HG02870 (cell line): ENCODE results near the gene KRT74.

Source experiments
- ATAC-seq: cut with Tn5 transposase; IDR thresholded peaks from one replicate; pipeline ENCODE4 v1.9.1; 2021; ENCODE audit warnings: mild to moderate bottlenecking, moderate library complexity; ENCODE audit not compliant: unreplicated experiment

Gene KRT74

GRCh38 chr12:52575948-52576347, 2.3 kb upstream of the KRT74 start:
- no peak for ATAC-seq

DNA sequence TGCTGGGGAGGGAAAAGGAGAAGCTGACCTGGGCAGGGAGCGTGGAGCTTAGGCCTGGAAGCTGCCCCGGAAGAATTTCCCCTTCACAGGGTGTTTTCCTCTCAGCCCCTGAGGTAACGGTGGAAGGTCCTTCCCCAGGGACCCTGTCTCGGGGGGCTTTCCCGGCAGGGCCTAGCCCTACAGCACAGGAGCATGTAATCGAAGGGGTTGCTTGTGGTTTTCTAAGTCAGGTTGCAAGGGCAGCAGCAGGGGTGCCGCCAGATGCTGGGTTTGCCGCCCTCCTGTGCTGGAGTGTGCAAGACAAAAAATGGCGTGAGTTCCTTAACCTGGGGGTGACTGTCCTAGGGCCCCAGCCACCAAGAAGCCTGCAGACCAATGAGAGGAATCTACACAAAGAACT, 1.6 kb upstream of the KRT74 start:
- ATAC-seq, result no peak

- no peak for ATAC-seq
Observed at GRCh38 chr12:52573306-52573705, 337 bp downstream of the KRT74 start.

GRCh38 chr12:52570511-52570910, 3.1 kb downstream of the KRT74 start:
- no peak for ATAC-seq

DNA sequence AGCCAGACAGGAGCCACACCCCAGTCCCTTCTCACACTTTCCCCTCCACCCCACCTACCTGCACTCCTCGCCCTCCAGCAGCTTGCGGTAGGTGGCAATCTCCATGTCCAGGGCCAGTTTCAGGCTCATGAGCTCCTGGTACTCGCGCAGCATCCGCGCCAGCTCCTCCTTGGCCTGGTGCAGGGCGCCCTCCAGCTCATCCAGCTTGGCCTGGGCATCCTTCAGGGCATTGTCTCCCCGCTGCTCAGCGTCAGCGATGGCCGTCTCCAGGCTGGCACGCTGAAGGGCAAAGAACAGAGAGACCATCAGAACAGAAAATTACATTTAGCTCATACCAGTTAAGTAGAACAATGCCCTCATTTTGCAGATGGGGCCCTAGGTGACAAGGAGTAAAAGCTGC, 5.5 kb downstream of the KRT74 start:
- no peak for ATAC-seq

DNA sequence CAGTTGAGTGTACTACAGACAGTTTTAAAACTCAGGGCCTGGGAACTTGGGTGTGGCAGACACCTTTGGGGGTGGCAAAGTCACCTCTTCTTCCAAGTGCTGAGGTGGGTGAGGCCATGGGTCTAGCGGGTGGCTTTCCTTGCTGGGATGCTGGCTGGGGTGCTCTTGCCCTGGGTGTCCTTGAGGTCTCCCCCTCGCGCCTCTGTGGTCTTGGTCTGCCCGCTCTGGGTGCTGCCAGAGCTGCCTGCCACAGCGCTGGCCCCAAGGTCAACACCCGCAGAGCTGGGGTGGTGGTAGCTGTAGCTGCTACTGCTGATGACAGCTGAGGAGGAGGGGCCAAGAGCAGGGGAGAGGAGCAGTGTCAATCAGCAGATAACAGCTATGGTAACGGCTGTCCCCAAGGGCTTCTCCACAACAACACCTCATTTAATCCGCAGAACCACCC, 6.8 kb downstream of the KRT74 start:
- no peak for ATAC-seq

GRCh38 chr12:52564582-52564981, 9.1 kb downstream of the KRT74 start:
- no peak for ATAC-seq

DNA sequence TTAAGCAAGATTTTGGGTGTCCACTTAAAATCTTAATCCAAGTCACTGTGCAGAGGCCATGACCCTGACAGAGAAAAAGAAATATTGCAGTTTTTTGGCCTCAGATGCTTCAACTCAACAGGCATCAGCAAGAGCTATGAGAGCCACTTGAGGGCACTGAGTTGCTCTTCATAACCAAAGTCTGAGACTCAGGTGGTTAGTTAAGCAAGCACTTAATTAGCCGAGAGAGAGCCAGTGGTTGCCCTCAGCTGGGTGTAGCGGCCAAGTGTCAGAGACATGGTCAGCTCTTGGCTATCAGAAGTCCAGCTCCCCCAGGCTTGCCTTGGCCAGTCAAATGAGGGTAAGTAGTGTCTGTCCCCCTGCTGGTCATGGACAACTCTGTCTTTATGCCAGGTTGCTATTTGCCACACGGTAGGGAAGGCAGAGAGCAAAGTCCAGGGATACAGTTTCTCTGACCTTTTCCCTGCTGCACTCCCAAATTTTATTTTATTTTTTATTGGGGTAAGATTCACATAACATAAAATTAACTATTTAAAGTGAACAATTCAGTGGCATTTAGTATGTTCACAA, 11.7 kb downstream of the KRT74 start:
- ATAC-seq, result no peak

DNA sequence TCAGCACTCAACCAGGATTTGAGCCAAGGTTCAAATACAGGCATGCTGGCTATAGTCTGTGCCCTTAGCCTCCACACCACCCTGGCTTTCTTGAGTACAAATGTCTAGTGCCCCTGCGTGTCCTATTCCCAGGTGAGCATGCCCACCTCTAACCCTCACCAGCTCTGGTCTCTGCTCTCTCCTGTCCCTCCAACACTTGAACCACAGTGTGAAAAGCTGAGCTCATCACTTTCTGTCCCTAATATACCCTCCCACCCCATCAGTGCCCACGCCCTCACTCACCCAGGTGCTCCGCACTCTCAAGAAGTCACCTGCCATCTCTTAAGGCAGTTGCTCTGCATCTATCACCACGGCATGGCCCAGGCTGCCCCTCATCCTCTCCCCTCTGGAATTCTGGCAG, 13.7 kb downstream of the KRT74 start:
- no peak for ATAC-seq

DNA sequence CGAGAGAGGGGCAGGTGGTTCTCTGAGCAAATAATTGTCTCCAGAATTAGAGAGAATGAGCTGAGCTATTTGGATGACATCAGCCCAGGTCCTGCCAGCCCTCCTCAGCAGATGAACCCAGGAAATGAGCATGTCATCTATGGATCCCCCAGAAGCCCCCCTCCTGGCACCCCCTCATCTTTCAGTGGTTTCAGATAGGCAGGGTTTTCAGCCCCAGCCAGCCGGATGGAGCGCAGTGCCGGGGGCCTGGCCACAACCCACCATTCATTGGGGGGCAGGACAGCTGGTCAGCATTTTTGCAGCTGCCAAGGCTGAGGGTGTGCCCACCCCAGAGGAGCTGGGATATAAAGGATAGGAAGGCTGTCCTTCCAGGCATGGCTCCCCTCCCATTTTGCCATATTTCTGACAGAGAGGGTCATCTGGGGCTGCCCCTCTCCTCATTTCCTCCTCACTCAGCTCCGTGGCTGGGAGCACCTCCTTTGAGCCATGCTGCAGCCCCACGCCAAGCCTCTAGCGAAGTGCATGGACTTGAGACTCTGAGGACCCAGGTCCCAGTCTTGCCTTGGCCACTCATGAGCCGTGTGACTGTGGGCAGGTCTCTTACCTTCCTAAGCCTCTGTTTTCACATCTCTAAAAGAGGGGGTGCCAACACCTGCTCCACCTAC, 14.7 kb downstream of the KRT74 start:
- no peak for ATAC-seq

DNA sequence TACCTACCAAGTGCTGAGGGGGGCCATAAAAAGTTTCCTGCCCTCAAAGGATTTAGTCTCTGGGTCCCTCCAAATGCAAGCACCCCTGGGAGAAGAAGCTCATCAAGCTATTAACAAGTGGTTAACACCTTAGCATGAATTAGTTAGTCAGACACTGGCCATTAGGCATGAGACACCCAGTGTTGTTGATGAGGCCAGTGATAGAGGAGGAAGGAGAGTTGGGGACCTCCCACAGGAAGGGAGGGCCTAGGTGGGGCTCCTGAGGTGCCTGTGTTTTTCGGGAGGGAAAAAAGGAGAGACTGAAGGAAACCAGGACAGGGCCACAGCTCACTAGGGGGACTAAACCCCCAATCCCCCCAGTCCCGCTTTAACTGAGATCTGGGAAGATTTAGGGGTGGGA, 16.2 kb downstream of the KRT74 start:
- no peak for ATAC-seq

- ATAC-seq, result no peak
Observed at GRCh38 chr12:52555577-52555976, 18.1 kb downstream of the KRT74 start.

- ATAC-seq, result no peak
Observed at GRCh38 chr12:52552681-52553195, 20.9 kb downstream of the KRT74 start, which contains the start of gene KRT71. Gene KRT71 (minus strand): TSS chr12:52553145. CDS start chr12:52553077, 68 bp downstream.

GRCh38 chr12:52552055-52552454, 21.6 kb downstream of the KRT74 start:
- ATAC-seq, result no peak

GRCh38 chr12:52551216-52551865, 22.3 kb downstream of the KRT74 start:
- no peak for ATAC-seq

DNA sequence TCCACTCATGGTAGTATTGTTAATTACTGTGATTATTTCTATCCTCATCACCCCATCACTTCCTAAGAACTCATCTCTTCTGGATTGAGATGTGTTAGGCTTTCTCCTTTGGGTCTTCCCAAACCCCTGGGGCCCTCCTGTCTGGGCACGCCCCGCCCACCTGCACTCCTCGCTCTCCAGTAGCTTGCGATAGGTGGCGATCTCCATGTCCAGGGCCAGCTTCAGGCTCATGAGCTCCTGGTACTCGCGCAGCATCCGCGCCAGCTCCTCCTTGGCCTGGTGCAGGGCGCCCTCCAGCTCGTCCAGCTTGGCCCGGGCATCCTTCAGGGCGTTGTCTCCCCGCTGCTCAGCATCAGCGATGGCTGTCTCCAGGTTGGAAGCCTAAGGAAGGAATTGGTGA, 27.5 kb downstream of the KRT74 start:
- ATAC-seq, result no peak

DNA sequence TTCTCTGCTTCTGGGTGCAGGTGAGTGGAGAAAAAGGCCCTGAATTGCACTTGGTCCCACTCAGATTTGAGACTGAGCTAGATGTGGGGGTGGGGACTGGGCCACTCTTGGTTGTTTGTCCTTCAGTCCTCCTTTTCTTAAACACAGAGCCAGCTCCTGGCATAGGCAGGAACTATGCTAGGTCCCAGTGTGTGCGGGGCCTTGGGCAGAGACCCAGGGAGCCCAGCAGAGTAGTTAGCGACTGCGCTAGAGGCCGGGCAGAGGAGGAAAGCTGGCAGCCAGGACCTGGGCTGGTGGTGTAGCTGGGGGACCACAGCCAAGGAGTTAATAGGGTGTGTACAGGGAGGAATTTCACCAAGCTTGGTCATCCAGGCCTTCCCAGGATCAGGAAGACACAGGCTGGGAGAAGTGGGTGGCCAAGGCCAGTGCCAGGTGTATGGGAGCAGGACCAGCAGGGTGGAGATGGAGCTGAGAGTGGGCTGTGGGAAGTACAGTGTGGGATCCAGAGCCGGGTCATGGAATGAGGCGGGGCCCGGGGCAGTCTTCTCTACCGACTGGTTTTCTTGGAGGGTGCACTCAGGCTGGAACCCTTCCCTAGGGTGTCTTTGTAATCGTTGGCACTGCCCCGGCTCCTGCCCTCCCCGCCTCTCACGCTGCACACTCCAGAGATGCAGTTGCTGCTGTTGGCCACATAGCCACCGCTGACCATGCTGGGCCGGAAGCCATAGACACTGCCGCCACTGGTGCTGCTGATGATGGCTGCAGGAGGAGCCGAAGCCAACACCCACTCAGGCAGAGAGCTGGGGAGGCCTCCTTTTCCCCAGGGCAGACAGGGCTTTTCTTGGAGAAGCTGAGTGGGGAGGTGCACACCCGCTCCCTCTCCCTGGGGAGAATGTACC, 29.4 kb downstream of the KRT74 start:
- ATAC-seq, result no peak

DNA sequence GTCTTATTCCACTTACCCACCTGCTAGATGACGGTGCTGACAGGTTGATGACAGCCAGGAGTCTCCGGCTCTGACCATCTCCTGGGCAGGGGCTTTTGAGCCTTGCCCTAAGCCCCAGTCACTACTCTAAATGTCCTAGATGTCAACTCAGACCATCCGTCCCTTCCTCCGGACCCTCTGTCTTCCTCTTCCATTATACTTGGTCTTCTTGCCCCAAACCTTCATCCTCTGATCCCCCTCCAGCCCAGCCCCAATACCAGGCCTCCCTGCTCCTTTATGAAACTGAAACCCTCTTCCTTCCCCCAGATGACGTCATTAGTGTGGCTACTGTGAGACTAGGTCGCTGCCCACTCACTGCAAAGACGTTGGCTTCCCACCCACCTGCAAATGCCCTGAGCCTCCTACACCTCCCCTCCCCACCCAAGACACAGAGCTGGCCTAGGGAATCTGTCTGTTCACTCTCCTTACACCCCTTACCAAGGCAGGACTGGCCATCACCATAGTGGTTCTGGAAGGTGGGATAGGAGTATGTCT, 30.8 kb downstream of the KRT74 start:
- no peak for ATAC-seq

DNA sequence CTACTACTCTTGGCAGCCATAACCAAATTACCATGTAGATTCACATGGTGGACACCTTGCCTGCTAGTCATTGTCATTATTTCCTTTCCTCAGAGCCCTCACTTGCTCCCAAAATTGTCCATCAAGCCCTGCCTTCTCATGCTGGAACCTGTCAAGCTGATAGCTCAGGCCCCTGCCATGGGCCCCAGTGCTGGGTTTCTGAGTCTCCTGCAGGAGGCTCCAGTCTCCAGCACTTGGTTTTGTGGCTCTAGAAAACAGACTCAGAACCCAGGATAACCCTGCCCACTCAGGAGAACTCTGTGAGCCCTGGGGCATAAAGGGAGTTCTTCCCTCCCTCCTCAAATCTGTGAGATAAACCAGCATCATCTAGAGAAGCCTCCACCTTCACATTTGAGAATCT, 31.5 kb downstream of the KRT74 start:
- ATAC-seq, result no peak

DNA sequence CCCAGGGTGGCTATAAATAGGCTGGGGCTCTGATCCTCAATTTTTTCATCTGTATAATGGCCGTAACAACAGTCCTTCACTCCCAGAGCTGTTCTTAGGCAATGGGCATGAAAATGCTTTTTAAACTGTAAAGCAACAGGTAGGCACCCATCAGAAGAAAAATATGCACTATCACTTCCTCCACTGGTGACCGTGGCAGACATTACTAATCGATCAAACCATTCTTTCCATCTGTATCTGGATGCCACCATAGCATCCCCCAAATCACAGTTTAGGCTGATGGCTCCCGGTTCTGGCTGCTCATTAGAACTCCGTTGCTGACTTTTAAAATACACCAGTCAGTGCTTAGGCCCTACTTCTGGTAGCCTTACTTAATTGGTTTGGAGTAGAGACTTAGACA, 31.9 kb downstream of the KRT74 start:
- ATAC-seq, result no peak

DNA sequence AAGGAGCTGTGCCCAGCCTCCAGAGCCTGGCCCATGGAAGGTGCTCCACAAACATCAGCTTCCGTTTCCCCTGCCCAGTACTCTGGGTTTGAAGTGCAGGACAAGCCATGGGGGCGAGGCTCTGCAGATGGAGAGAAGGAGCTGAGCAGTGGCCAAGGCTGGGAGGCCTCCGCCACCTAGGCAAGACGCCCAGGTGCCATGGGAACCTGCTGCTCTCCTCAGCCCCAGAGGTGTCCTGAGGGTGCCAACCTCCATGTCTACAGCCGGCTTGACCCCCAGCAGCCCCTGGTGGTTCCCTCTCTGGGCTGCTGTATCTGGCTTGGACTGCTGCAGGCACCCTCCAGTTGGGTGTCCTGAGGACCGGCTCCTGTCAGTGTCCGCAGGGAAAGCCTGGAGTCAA, 33.1 kb downstream of the KRT74 start:
- ATAC-seq, result no peak
